Sigmoid colon (tissue), 7 donors: ENCODE measurements around the gene CD248. TPM values are rescaled to one million over a fixed set of nuclear protein-coding genes. Genes with fewer than 3 reads are reported as not detected.
A peak's percentile ranks its signal among the peaks of the same experiment; 100 is the strongest.

Experiments
- DNase-seq: peaks from one replicate; pipeline ENCODE4 v3.0.0-alpha.2; 2019
- H3K27ac ChIP-seq, 4 donors: fragments of 200-600 bp; sonication (generic); one replicate each; pipeline ENCODE4 v1.5.1; 2016 to 2019; ENCODE audit warnings: mild to moderate bottlenecking in 1 of 4
- H3K27me3 ChIP-seq, 3 donors: fragments of 200-600 bp; sonication (generic); one replicate each; pipeline ENCODE4 v1.5.1; 2019; ENCODE audit warnings: mild to moderate bottlenecking in 1 of 3
- H3K36me3 ChIP-seq, 4 donors: fragments of 200-600 bp; sonication (generic); one replicate each; pipeline ENCODE4 v1.5.1; 2016 to 2019
- H3K4me1 ChIP-seq, 4 donors: fragments of 200-600 bp; sonication (generic); one replicate each; pipeline ENCODE4 v1.5.1; 2017 to 2019
- H3K4me3 ChIP-seq, 4 donors: fragments of 200-600 bp; sonication (generic); one replicate each; pipeline ENCODE4 v1.5.1; 2017 to 2019; ENCODE audit warnings: mild to moderate bottlenecking in 2 of 4, moderate library complexity in 1 of 4
- H3K9me3 ChIP-seq, 4 donors: fragments of 200-600 bp in 3 of 4; sonication (generic) in 3 of 4; one replicate each; pipeline versions ENCODE4 v1.5.1 to v1.6.1; 2013 to 2019
- CTCF ChIP-seq, 4 experiments: fragments of 450-650 bp in 3 of 4; fragments of 200-600 bp in 1 of 4; IDR thresholded peaks; one replicate each; pipeline ENCODE4 v1.5.1; 2016 to 2019; ENCODE audit warnings: antibody characterized with exemption in 4 of 4, mild to moderate bottlenecking in 3 of 4, moderate library complexity in 2 of 4
- EP300 ChIP-seq, 4 donors: sonication (generic); formaldehyde crosslinking; IDR thresholded peaks; one replicate each; pipeline ENCODE4 v1.6.1; 2017; ENCODE audit warnings: antibody characterized with exemption in 4 of 4
- POLR2A ChIP-seq, 2 donors: fragments of 450-650 bp; IDR thresholded peaks; one replicate each; pipeline ENCODE4 v1.6.1; 2016; ENCODE audit warnings: antibody characterized with exemption in 2 of 2, mild to moderate bottlenecking in 2 of 2, moderate library complexity in 2 of 2
- POLR2AphosphoS5 ChIP-seq, 4 donors: sonication (generic); formaldehyde crosslinking; IDR thresholded peaks; one replicate each; pipeline ENCODE4 v1.6.1; 2017; ENCODE audit warnings: antibody characterized with exemption in 4 of 4
- WGBS, 2 donors: extraction: QIAGEN DNeasy Blood & Tissue Kit; methylation state at CpG; one replicate each; pipeline ENCODE4 v1.1.7; 2013; 5-methylcytosine and 5-hydroxymethylcytosine counted together
- intact Hi-C: fragments of 100-400 bp; cut with DNase I; formaldehyde crosslinking; loops from one replicate; pipeline ENCODE4 v1.15.1; 2023
- polyA plus RNA-seq, 3 donors: library from polyadenylated mRNA; stranded (reverse); fragments of 200-250 nt; gene quantifications; one replicate each; pipeline ENCODE4 v1.2.3, GENCODE V29; 2013
- total RNA-seq, 4 donors: library from RNA; depleted of rRNA; stranded (reverse); fragments of >200 nt; gene quantifications; one replicate each; pipeline ENCODE4 v1.1.0, GENCODE V29; 2016
- donor health status: healthy with polysubstance abuse.
- donor health status: Bipolar disorder and iron deficiency.
- donor health status: healthy.

CD248 gene
- total and polyA plus RNA-seq, 7 donors = 1.2 to 26.3 (median 6.1) TPM

- peaks cover 0 to 20% (median 16%) of the 10 kb centered on the region in 4 donors for H3K4me1 ChIP-seq
- WGBS, 2 donors = 82 to 83% methylated on average over 30 of the region's 30 CpGs
- no peak for TF ChIP-seq POLR2A (IDR thresholded peaks at IDR 0.05)
- no peak for TF ChIP-seq EP300 (IDR thresholded peaks at IDR 0.05)
- no peak for TF ChIP-seq CTCF (IDR thresholded peaks at IDR 0.05)
- TF ChIP-seq POLR2AphosphoS5 (IDR thresholded peaks at IDR 0.05) = no peak
- intact Hi-C loops = no loop called here
- DNase-seq = no peak
- H3K36me3 ChIP-seq = no peaks in the 10 kb centered on the region
- H3K27me3 ChIP-seq = peaks cover 28 to 53% (median 49%) of the 10 kb centered on the region in 3 donors
- no peaks in the 10 kb centered on the region for H3K9me3 ChIP-seq
- no peak overlapping the region for H3K27ac ChIP-seq
- H3K4me3 ChIP-seq = no peak overlapping the region
Observed at GRCh38 chr11:66293777-66294625, 22.8 kb downstream of the CD248 start.

- H3K4me3 ChIP-seq = no peak overlapping the region
- peaks cover 28 to 53% (median 49%) of the 10 kb centered on the region in 3 donors for H3K27me3 ChIP-seq
- H3K9me3 ChIP-seq = no peaks in the 10 kb centered on the region
- 23 to 74% methylated on average over 4 of the region's 4 CpGs for WGBS, 2 donors
- TF ChIP-seq POLR2A (IDR thresholded peaks at IDR 0.05) (no peak), EP300 (IDR thresholded peaks at IDR 0.05) (no peak), POLR2AphosphoS5 (IDR thresholded peaks at IDR 0.05) (no peak), CTCF (IDR thresholded peaks at IDR 0.05) (no peak)
- no peaks in the 10 kb centered on the region for H3K36me3 ChIP-seq
- no peak overlapping the region for H3K27ac ChIP-seq
- intact Hi-C loops = no loop called here
- DNase-seq = no peak
- peaks cover 0 to 22% (median 17%) of the 10 kb centered on the region in 4 donors for H3K4me1 ChIP-seq
Observed at GRCh38 chr11:66293352-66293751, 23.5 kb downstream of the CD248 start.

GRCh38 chr11:66292543-66293332, 24.1 kb downstream of the CD248 start:
- no peak for TF ChIP-seq CTCF (IDR thresholded peaks at IDR 0.05)
- TF ChIP-seq EP300 (IDR thresholded peaks at IDR 0.05) = no peak
- TF ChIP-seq POLR2A (IDR thresholded peaks at IDR 0.05) = no peak
- no peak for TF ChIP-seq POLR2AphosphoS5 (IDR thresholded peaks at IDR 0.05)
- no peak for DNase-seq
- no peaks in the 10 kb centered on the region for H3K9me3 ChIP-seq
- no peak overlapping the region for H3K4me3 ChIP-seq
- H3K4me1 ChIP-seq = peaks cover 0 to 28% (median 24%) of the 10 kb centered on the region in 4 donors
- H3K27me3 ChIP-seq = peaks cover 28 to 53% (median 49%) of the 10 kb centered on the region in 3 donors
- H3K27ac ChIP-seq = no peak overlapping the region
- 24 to 47% methylated on average over 17 of the region's 17 CpGs for WGBS, 2 donors
- intact Hi-C loops = no loop called here
- H3K36me3 ChIP-seq = no peaks in the 10 kb centered on the region

- no peak within 1 kb of the TSS for H3K27ac ChIP-seq
- H3K4me3 ChIP-seq = peak within 1 kb of the TSS in 3 of 4 donors; percentile 33 to 49 (median 44)
- DNase-seq = no peak
- intact Hi-C loops = no loop called here
- peaks cover 0 to 36% (median 30%) of the 10 kb centered on the region in 4 donors for H3K4me1 ChIP-seq
- WGBS, 2 donors = 2% methylated on average over 95 of the region's 95 CpGs
- no peaks in the 10 kb centered on the region for H3K9me3 ChIP-seq
- H3K36me3 ChIP-seq = no peaks in the 10 kb centered on the region
- peaks cover 28 to 53% (median 49%) of the 10 kb centered on the region in 3 donors for H3K27me3 ChIP-seq
- TF ChIP-seq POLR2A (IDR thresholded peaks at IDR 0.05) = no peak
- no peak for TF ChIP-seq EP300 (IDR thresholded peaks at IDR 0.05)
- TF ChIP-seq CTCF (IDR thresholded peaks at IDR 0.05) = no peak
- TF ChIP-seq POLR2AphosphoS5 (IDR thresholded peaks at IDR 0.05) = no peak
Observed at GRCh38 chr11:66291706-66292542, 24.9 kb downstream of the CD248 start, which contains the start of gene TMEM151A. Gene TMEM151A, plus strand, starts transcription at chr11:66291894. Its CDS starts 120 bp downstream, at chr11:66292014.
